ENCODE results near the gene FBXO31.

- TF ChIP-seq EZH2 (IDR thresholded peaks at IDR 0.05; ENCODE audit: borderline replicate concordance, low read depth, low read length, severe bottlenecking), result no peak
- no peak for TF ChIP-seq CTCF (IDR thresholded peaks at IDR 0.05; ENCODE audit: borderline replicate concordance, extremely low read depth, low read length, poor library complexity, severe bottlenecking)
Observed at GRCh38 chr16:87320510-87321227, 62.9 kb downstream of the FBXO31 start.
